Measurements from ENCODE around the gene ACTR8. TPM values are rescaled to one million over a fixed set of nuclear protein-coding genes. Genes with fewer than 3 reads are reported as not detected.

The ACTR8 gene
- total and polyA plus RNA-seq, 2 experiments from 2014 or later, result 23.0 to 33.0 TPM

DNA sequence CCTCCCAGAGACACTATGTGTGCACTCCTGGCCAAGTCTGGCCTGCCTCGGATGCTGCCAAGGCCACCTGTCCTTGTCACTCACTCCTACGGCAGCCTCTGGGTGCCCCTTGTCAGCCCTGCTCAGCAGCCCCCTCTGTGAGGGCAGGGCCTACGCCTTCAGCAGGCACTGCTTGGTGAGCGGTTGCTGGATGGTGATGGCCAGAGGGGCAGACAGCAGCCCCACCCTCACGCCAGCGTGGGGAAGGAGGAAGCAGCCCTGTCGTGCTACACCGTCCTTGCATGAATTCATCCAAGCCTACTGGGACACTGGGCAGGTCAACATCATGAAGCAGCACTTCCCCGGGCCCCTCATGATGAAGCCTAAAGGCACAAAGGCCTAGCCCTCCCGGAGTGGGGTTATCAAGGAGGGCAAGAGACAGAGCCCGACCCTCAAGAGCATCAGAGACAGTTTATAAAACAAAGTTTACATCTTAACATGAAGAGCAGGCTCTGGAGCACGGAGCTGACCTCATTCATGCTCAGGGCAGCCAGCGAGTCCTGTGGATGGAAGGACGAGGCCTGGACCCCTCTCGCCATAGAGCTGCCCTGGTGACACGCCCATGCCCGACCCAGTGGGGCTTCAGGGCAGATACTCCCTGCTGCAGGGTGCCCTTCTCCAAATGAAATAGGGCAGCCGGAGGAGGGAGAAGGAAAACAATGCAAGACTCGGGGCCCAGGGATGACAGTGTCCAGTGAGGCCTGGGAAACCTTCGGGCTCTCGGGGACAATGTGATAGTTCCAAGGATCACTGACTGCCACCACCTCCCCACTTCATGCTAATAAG is 61.0 kb downstream of the ACTR8 start:
- TF ChIP-seq EZH2 (IDR thresholded peaks at IDR 0.05; ENCODE audit: insufficient read depth, poor library complexity, severe bottlenecking) (no peak), EZH2phosphoT487 (IDR thresholded peaks at IDR 0.05; ENCODE audit: insufficient read depth, low read depth) (no peak)
- no peak overlapping the region for H3K27ac ChIP-seq
- no peak overlapping the region for H3K4me2 ChIP-seq (ENCODE audit: unreplicated experiment)
- DNase-seq, result no peak
- in situ Hi-C loops (cut with MboI), result no loop called here
- no peaks in the 10 kb centered on the region for H3K27me3 ChIP-seq (replicated peaks; ENCODE audit: insufficient read depth)
- no peaks in the 10 kb centered on the region for H3K36me3 ChIP-seq (ENCODE audit: low read depth)
- H3K9me2 ChIP-seq (ENCODE audit: insufficient read depth), result no peaks in the 10 kb centered on the region
- H2AFZ ChIP-seq, result no peak overlapping the region
- no peaks in the 10 kb centered on the region for H3K4me1 ChIP-seq (ENCODE audit: insufficient read depth)
- WGBS, 2 experiments (ENCODE audit: low coverage in 1 of 2, low lambda C conversion rate in 2 of 2, missing lambda C conversion rate in 2 of 2), result 77 to 80% methylated on average over 20 to 21 of the region's 21 CpGs
- H3K79me2 ChIP-seq (ENCODE audit: insufficient read depth), result no peaks in the 10 kb centered on the region
- no peaks in the 10 kb centered on the region for H3F3A ChIP-seq (ENCODE audit: insufficient read depth)
- no peak overlapping the region for H3K9ac ChIP-seq
- no peaks in the 10 kb centered on the region for H3K9me3 ChIP-seq (ENCODE audit: low read depth)
- no peaks in the 10 kb centered on the region for H4K20me1 ChIP-seq (ENCODE audit: insufficient read depth)
- H3K4me3 ChIP-seq, result no peak overlapping the region

GRCh38 chr3:53820084-53820483 is 61.9 kb downstream of the ACTR8 start:
- Histone ChIP-seq H3K27ac (no peak overlapping the region), H3K27me3 (replicated peaks; ENCODE audit: insufficient read depth) (no peaks in the 10 kb centered on the region), H3K4me3 (no peak overlapping the region), H3K9me2 (ENCODE audit: insufficient read depth) (no peaks in the 10 kb centered on the region), H3K4me2 (ENCODE audit: unreplicated experiment) (no peak overlapping the region), H3K9me3 (ENCODE audit: low read depth) (no peaks in the 10 kb centered on the region), H3K4me1 (ENCODE audit: insufficient read depth) (no peaks in the 10 kb centered on the region), H3F3A (ENCODE audit: insufficient read depth) (no peaks in the 10 kb centered on the region), H4K20me1 (ENCODE audit: insufficient read depth) (no peaks in the 10 kb centered on the region), H3K9ac (no peak overlapping the region), H3K79me2 (ENCODE audit: insufficient read depth) (no peaks in the 10 kb centered on the region), H3K36me3 (ENCODE audit: low read depth) (no peaks in the 10 kb centered on the region), H2AFZ (no peak overlapping the region)
- TF ChIP-seq EZH2phosphoT487 (IDR thresholded peaks at IDR 0.05; ENCODE audit: insufficient read depth, low read depth), result no peak
- no peak for TF ChIP-seq EZH2 (IDR thresholded peaks at IDR 0.05; ENCODE audit: insufficient read depth, poor library complexity, severe bottlenecking)
- in situ Hi-C loops (cut with MboI), result no loop called here
- whole genome bisulfite sequencing, 2 experiments (ENCODE audit: low coverage in 1 of 2, low lambda C conversion rate in 2 of 2, missing lambda C conversion rate in 2 of 2), result 65 to 68% methylated on average over 5 of the region's 5 CpGs
- no peak for DNase-seq

DNA sequence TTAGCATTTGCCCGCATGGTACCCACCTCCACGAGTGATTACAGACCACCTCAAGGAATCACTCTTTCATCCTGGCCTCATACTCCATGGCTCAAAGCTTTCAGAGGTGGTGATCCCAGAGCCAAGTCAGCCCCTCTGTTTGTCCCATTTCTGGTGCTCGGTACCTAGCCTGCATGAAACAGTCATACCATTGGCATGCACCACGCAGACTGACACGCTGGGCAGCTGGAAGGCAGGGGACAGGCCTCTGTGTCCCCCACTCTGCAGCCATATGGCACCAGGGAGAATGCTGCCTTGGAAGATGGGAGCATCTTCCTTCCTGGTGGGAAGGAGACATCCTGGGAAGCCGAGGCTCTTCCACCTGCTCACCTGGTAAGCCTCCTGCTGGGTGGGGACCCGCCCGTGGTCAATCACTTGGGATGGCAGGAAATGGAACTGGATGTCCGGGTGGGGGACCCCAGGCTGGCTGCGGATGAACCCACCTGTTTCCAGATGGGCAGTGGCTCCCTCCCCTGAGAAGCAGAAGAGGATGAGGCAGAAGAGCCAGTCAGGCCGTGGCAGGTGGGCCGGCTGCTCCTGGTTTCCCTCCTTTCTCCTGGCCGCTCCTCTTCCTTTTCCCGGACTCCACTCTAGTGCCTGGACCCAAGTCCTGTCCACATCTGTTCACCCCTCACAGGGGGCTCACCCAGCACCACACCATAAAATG is 62.6 kb downstream of the ACTR8 start:
- no peak overlapping the region for H2AFZ ChIP-seq
- no peak for TF ChIP-seq EZH2 (IDR thresholded peaks at IDR 0.05; ENCODE audit: insufficient read depth, poor library complexity, severe bottlenecking)
- TF ChIP-seq EZH2phosphoT487 (IDR thresholded peaks at IDR 0.05; ENCODE audit: insufficient read depth, low read depth), result no peak
- no peaks in the 10 kb centered on the region for H4K20me1 ChIP-seq (ENCODE audit: insufficient read depth)
- no peaks in the 10 kb centered on the region for H3K9me3 ChIP-seq (ENCODE audit: low read depth)
- H3K27me3 ChIP-seq (replicated peaks; ENCODE audit: insufficient read depth), result no peaks in the 10 kb centered on the region
- H3K9me2 ChIP-seq (ENCODE audit: insufficient read depth), result no peaks in the 10 kb centered on the region
- H3K27ac ChIP-seq, result no peak overlapping the region
- WGBS, 2 experiments (ENCODE audit: low coverage in 1 of 2, low lambda C conversion rate in 2 of 2, missing lambda C conversion rate in 2 of 2), result 76 to 79% methylated on average over 13 to 14 of the region's 14 CpGs
- no peak for DNase-seq
- H3K36me3 ChIP-seq (ENCODE audit: low read depth), result no peaks in the 10 kb centered on the region
- in situ Hi-C loops (cut with MboI), result no loop called here
- H3K4me1 ChIP-seq (ENCODE audit: insufficient read depth), result no peaks in the 10 kb centered on the region
- no peak overlapping the region for H3K4me2 ChIP-seq (ENCODE audit: unreplicated experiment)
- H3K79me2 ChIP-seq (ENCODE audit: insufficient read depth), result no peaks in the 10 kb centered on the region
- H3F3A ChIP-seq (ENCODE audit: insufficient read depth), result no peaks in the 10 kb centered on the region
- H3K9ac ChIP-seq, result no peak overlapping the region
- H3K4me3 ChIP-seq, result no peak overlapping the region

- WGBS, 2 experiments (ENCODE audit: low coverage in 1 of 2, low lambda C conversion rate in 2 of 2, missing lambda C conversion rate in 2 of 2), result 68 to 69% methylated on average over 14 of the region's 14 CpGs
- in situ Hi-C loops (cut with MboI), result no loop called here
- Histone ChIP-seq H3K79me2 (ENCODE audit: insufficient read depth) (no peaks in the 10 kb centered on the region), H3K36me3 (ENCODE audit: low read depth) (no peaks in the 10 kb centered on the region), H3K4me2 (ENCODE audit: unreplicated experiment) (no peak overlapping the region), H3K9ac (no peak overlapping the region), H2AFZ (no peak overlapping the region), H3K27ac (no peak overlapping the region), H3F3A (ENCODE audit: insufficient read depth) (no peaks in the 10 kb centered on the region), H3K9me2 (ENCODE audit: insufficient read depth) (no peaks in the 10 kb centered on the region), H3K9me3 (ENCODE audit: low read depth) (no peaks in the 10 kb centered on the region), H3K27me3 (replicated peaks; ENCODE audit: insufficient read depth) (no peaks in the 10 kb centered on the region), H3K4me3 (no peak overlapping the region), H4K20me1 (ENCODE audit: insufficient read depth) (no peaks in the 10 kb centered on the region), H3K4me1 (ENCODE audit: insufficient read depth) (no peaks in the 10 kb centered on the region)
- TF ChIP-seq EZH2 (IDR thresholded peaks at IDR 0.05; ENCODE audit: insufficient read depth, poor library complexity, severe bottlenecking), result no peak
- DNase-seq, result no peak
Measured at GRCh38 chr3:53818221-53819162, 63.5 kb downstream of the ACTR8 start.

Measured in GM23248 (cell line).